Activated CD8-positive, alpha-beta memory T cell treated with anti-CD3 and anti-CD28 coated beads for 36 hours (primary cell): ENCODE measurements around the gene SORBS1. TPM values are rescaled to one million over a fixed set of nuclear protein-coding genes. Genes with fewer than 3 reads are reported as not detected.

Experiments used
- CTCF ChIA-PET: fragments of 350-600 bp; sonication (Branson Sonifier 250); formaldehyde crosslinking; loops from one replicate; lab custom pipeline; 2021; ENCODE audit warnings: antibody characterized with exemption; lab: Charles Lee
- POLR2A ChIA-PET: fragments of 350-600 bp; sonication (Branson Sonifier 250); formaldehyde crosslinking; loops from one replicate; lab custom pipeline; 2021; ENCODE audit warnings: antibody characterized with exemption; lab: Charles Lee
- total RNA-seq, 2 experiments: library from RNA; stranded (reverse); gene quantifications; one replicate each; pipeline ENCODE4 v1.2.3, GENCODE V29; 2021

SORBS1 gene
- under 1 TPM; 0.95 to 0.96 TPM for total RNA-seq

DNA sequence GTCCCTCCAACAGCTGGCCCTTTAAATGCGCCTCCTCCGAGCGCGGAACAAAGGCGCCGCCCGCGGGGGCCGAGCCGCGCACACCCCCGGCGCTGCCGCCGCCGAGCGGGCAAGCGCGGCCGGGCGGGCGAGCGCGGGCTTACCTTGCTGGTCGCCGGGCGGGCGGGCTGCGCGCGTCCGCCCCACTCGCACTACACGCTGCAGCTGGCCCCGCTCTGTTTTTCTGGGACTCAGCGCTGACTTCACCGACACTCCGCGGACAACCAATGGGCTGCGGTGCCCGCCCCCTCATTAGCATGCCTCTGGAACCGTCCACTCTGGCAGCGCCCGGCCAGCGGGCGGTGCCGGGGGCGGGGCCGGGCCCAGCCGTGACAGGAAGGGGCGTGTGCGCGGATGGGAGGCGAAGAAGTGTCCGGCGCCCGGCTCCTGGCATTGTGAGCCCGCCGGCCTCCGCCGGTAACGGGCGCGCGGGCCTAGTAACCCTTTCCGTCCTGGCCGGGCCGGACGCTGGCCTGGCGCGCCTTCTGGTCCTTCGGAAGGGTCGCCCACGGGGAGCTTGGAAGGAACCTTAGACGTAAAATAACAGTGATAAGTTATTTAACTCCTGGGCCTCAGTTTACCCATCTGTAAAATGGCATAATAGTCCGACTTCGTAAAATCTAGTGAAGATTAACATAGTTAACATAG is at the start of gene SORBS1:
Gene SORBS1, minus strand, starts transcription at position 195 of the 687 bp plus-strand sequence. CDS start 120,236 bp downstream, outside the sequence.
- ChIA-PET CTCF (no interaction called here), POLR2A (interaction anchor here (0.5 kb wide), 1 partner anchor 195 kb away, joined by 9 read pairs; no protein-coding TSS in a partner anchor)

GRCh38 chr10:95610727-95611126 is 49.6 kb upstream of the SORBS1 start:
- ChIA-PET POLR2A (no interaction called here), CTCF (no interaction called here)

GRCh38 chr10:95606922-95607321 is 45.8 kb upstream of the SORBS1 start:
- POLR2A ChIA-PET, result no interaction called here
- CTCF ChIA-PET, result no interaction called here

DNA sequence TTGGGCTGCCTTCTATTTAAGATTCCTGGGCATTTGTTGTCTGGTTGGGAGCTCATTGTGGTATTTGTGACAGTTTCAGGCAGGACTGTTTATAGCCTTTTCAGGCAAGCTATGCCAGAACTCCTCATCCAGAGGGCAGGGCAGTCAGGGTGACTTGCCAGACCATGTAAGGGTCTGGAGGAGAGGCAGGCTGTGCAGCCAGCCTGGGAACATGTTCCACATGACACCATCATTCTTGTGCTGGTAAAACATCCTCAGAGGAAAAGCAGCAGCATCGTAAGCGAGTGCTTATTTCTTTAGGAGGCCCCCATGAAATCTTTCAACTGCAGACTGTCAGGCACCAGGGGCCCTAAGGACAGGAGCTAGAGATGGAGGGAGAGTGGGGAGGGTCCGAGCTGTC is 44.0 kb upstream of the SORBS1 start:
- ChIA-PET POLR2A (no interaction called here), CTCF (interaction anchor here (0.8 to 3.9 kb wide), 4 partner anchors 8 to 231 kb away, joined by 3 to 25 read pairs (median 3); no protein-coding TSS in a partner anchor)

DNA sequence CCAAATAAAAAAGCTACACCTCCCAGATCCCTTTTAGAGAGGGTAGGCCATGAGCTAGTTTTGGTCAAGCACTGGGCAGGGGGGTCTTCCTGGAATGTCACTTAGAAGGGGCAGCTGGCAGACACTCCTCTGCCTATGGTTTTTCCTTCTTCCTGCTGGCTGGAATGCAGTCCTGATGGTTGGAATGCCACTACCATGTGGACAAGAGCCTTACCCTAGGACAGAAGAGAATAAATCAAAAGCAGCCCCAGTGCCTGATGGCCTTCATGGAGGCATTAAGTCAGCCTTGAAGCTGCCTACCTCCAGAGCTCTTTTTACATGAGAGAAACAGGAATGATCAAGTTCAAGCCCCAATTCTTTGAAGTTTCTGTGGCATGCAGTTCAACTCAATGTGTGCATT is 43.5 kb upstream of the SORBS1 start:
- POLR2A ChIA-PET, result no interaction called here
- CTCF ChIA-PET, result interaction anchor here (1.0 to 3.9 kb wide), 3 partner anchors 9 to 230 kb away, joined by 3 to 25 read pairs (median 3); no protein-coding TSS in a partner anchor

GRCh38 chr10:95602382-95602781 is 41.2 kb upstream of the SORBS1 start:
- CTCF ChIA-PET, result interaction anchor here (1.0 to 2.6 kb wide), 2 partner anchors 170 to 172 kb away, joined by 3 to 16 read pairs; no protein-coding TSS in a partner anchor
- POLR2A ChIA-PET, result no interaction called here

DNA sequence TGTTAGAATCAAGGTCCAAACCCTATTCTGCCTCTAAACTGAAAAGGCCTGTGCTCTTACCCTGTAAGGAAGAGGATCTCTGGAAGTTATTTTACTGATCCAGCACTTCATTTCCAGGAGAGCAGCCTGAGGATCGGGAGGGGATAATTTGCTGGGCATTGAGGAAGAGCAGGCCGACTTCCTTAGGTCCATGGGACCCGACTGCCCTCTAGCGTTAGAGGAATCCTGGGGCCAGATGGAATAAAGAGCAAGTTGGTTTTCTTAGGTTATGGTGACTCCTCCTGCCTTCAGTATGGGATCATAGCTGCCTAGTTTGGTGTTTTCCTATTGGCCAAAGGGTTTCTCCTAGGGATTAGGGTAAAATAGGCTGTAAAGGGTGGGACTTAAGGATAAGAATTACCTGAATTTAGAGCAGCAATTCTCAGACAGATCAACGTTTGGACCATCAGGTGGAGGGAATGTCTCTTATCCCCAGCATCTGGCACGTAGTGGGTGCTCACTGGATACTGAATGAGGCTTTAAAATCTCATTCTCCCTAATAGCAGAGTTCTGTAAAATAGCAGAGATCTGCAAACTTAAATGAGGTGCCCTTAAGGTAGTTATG is 40.0 kb upstream of the SORBS1 start:
- ChIA-PET POLR2A (no interaction called here), CTCF (interaction anchor here (0.5 to 2.6 kb wide), 4 partner anchors 171 to 998 kb away, joined by 3 to 16 read pairs (median 4); no protein-coding TSS in a partner anchor)

DNA sequence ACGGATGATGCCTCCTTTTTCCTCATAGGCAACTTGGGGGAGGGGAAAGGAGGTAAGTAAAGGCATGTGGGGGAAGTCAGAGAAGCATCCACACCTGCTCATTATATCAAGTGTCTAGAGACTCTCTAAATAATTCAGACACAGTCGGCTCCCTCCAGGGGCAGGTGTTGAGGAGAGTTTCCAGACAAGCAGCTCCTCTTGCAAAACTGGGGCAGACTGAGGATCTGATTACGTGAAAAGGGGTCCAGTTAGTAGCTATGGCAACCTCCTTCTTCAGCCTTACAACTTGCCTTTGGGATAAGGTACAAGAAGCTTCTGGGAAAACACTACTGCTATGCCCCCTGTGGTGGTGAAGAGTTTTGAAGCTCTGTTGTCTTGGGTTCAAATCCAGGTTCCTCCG is 39.0 kb upstream of the SORBS1 start:
- CTCF ChIA-PET, result interaction anchor here (0.8 to 2.6 kb wide), 4 partner anchors 170 to 237 kb away, joined by 4 to 16 read pairs (median 4); no protein-coding TSS in a partner anchor
- POLR2A ChIA-PET, result no interaction called here

- CTCF ChIA-PET, result interaction anchor here (0.7 to 2.2 kb wide), 2 partner anchors 148 to 168 kb away, joined by 3 to 13 read pairs; no protein-coding TSS in a partner anchor
- POLR2A ChIA-PET, result no interaction called here
Observed at GRCh38 chr10:95597788-95598187, 36.6 kb upstream of the SORBS1 start.

DNA sequence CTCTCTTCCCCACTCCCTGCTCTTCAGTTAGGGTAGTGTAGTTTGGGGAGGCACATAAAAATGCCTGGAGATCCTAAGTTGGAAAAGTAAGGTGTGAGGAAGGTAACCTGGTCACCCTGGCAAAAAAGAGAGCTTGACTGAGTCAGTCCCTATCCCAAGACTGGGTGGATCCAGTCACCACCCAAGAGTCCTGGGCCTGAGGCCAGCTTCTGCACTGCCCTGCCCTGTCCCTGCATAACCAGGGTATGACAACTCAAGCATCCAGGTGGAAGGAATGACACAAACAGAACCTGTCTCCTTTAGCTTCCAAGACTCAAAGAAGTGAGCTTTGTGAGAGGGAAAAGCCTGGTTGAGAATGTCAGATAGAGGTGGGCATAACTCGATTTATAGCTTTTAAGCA is 26.9 kb upstream of the SORBS1 start:
- ChIA-PET POLR2A (no interaction called here), CTCF (no interaction called here)

- ChIA-PET CTCF (no interaction called here), POLR2A (no interaction called here)
Observed at GRCh38 chr10:95579835-95580535, 18.8 kb upstream of the SORBS1 start.

- ChIA-PET CTCF (no interaction called here), POLR2A (no interaction called here)
Observed at GRCh38 chr10:95579292-95579691, 18.1 kb upstream of the SORBS1 start.

DNA sequence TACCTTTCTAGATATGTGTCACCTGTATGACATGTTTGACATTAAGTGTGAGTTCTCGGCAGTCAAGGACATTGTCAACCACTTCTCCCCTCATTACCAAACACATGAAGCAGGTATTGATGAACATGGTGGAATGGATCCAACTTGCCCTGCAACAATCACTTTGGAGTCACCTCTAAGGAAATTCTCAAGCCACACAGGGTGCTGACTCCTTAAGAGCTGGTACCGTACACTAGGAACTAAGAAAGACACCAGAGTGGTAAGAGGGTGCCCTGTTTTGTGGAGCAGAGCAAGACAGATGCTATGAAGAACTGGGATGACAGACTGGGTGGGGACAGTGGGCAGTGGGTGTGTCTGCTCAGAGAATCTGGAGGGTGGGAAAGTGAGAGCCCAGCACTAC is 17.4 kb upstream of the SORBS1 start:
- ChIA-PET POLR2A (no interaction called here), CTCF (no interaction called here)

DNA sequence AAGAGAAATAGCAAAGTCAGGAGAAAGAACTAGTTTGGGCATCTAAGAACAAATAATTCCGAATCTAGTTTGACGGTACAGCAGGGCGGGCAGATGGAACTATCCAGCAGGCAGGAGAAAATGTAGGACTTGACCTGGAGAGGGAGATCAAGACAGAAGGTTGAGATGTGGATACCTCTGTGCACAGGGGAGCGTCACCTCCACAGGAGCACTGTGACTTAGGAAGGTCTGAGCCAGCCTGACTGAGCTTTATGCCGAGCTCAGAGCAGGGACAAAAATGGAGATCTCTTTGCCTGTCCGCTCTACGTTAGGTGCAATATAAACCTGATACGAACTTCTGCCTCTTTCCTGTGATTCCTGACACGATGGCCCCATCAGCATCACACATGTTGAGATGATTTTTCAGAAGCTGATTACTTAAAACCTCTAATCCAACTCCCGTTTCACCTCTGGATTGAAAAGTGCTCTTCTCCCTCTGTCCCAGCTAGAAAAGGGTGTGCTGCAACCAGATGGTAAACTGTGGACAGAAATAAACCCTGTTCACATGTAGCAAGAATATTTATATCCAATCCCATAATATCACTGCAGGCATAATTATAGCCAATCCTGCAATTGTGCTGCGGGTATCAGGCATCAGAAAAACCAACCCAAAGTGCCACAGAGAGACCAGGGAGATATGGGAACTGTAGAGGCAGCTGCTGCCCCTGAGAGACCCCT is 13.6 kb upstream of the SORBS1 start:
- POLR2A ChIA-PET, result no interaction called here
- CTCF ChIA-PET, result interaction anchor here (0.7 kb wide), 1 partner anchor 9 kb away, joined by 4 read pairs; no protein-coding TSS in a partner anchor

DNA sequence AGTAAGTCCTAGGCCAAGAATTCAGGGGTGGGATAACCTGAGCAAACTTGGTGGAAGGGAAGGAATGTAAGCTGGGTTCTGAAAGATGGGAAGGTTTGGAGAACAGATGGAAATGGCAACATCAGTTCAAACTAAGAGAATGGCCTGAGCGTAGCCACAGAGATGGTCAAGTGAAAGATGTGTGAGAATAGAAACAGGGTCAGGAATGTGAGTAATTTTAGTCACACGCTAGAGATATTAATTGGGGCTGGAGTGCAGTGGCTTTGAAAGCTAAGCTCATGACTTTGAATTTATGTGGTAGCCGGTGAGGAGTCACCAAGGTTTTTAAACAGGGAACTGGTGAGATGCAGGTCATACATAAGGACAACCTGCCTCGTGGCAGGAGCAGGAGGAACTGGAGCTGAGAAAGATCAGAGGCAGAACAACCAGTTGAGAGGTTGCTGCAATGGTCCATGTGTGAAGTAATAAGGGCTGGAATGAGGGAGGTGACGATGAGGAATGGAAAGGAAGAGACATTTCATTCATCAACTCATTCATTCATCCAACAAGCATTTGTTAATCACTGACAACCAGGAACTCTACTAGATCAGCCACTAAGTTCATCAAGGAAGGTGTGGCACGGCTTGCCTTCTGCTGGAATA is 12.9 kb upstream of the SORBS1 start:
- POLR2A ChIA-PET, result no interaction called here
- CTCF ChIA-PET, result no interaction called here

DNA sequence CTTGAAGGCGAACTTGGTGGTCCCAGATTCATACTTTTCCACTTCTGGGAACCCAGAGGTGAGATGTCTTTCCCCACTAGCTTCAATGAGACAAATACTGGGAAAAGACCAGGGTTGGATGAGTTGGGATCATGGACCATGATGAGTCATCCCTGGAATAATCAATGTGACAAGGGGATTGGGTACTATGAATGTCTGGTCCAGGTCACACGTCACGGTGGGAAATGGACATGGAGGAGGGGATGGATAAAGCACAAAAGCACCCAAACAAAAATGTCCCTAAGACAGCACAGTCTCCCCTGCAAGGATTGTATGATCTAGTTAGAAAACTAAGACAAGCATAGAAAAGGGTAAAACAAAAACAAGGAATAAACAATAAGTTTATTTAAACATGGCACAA is 12.4 kb upstream of the SORBS1 start:
- CTCF ChIA-PET, result no interaction called here
- POLR2A ChIA-PET, result no interaction called here

- CTCF ChIA-PET, result no interaction called here
- POLR2A ChIA-PET, result no interaction called here
Observed at GRCh38 chr10:95572131-95572820, 11.1 kb upstream of the SORBS1 start.

DNA sequence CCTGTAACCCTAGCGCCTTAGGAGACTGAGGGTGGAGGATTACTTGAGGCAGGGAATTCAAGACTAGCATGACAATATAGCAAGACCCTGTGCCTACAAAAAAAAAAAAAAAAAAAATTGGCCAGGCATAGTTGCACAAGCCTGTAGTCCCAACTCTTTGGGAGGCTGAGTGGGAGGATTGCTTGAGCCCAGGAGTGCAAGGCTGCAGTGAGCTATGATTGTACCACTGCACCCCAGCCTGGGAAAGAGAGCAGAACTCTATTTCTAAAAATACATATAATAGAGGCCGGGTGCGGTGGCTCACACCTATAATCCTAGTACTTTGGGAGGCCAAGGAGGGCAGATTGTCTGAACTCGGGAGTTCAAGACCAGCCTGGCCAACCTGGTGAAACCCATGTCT is 10.2 kb upstream of the SORBS1 start:
- ChIA-PET POLR2A (no interaction called here), CTCF (no interaction called here)
